CD1c-positive myeloid dendritic cell (primary cell): ENCODE measurements around the gene STT3B.
"Not testable (repeated sequence)": the region's sequence is repeated elsewhere in the genome, so short reads cannot be mapped to it uniquely, and the experiment has no call there.

Source experiments
- DNase-seq: peaks from one replicate; pipeline ENCODE4 v3.0.0-alpha.2; 2016; ENCODE audit errors: extremely low spot score

Gene STT3B

DNA sequence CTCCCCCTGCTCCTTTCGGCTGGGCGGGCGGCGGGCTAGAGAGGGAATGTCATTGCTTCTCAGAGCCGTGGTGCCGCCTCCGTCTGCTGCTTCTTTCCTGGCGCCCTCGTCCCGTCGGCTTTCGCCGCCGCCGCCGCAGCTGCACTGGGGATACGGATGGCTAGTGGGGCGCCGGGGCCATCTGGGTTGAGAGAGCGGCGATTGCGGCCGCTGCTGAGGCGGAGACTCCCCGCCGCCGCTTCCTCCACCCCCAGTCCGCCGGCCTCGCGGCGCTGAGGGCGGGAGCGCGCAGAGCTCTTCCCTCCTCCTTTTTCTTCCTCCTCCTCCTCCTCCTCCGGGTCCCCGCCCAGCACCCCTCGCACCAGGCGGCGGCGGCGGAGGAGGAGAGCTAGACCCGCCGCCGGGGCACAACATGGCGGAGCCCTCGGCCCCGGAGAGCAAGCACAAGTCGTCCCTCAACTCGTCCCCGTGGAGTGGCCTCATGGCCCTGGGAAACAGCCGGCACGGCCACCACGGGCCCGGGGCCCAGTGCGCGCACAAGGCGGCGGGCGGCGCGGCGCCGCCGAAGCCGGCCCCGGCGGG, at the start of gene STT3B:
STT3B (plus strand) TSS at position 339 of the 582 bp plus-strand sequence; CDS start at position 413, 74 bp downstream.
- DNase-seq = peak; percentile 86

DNA sequence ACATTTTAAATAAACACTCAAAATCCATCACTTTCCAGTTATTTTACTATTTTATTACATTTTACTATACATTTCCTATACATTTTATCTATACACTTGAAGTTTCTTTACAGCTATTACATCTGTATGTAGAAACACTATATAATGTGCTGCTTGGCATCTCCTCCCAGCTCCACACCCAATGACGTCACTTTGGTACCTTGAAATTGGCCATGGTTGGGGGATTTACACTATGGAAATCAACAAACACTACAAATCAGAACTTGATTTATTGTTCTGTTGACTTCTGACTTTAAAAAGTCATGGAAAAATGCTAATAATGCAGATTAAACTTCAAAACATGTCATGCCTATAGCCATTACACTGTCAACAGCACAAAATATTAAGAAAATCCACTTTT, 48.9 kb upstream of the STT3B start:
- no peak for DNase-seq

- no peak for DNase-seq
Measured at GRCh38 chr3:31485196-31485595, 47.5 kb upstream of the STT3B start.

DNA sequence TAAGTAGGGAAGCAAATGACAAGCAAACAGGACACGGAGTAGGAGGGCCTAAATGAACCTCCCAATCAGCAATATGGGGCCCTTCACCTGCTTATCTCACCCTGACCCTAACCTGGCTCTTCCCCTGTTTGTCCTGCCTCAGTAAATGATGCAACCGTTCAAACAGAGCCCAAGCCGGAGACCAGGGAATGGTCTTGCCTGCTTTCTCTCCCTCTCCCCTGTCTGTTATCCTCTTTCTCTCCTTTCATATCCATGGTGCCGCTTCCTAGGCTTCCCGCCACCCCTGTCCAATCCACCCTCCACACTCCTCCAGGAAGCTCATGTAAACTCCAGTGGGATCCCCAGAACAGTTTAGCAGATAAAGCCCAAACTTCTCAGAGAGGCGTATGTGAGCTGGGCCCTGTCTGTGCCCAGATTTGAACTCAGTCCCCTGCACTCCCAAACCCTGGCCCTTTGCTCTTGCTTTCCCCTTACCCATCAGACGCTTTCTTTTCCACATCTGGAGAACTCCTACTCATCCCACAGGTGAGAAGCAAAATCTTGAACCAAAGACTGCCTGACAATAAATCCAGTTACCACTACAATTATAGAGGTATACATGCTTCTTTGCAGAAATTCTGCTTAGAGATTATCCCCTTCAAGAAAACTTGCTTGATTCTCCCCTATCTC, 45.7 kb upstream of the STT3B start:
- no peak for DNase-seq

DNA sequence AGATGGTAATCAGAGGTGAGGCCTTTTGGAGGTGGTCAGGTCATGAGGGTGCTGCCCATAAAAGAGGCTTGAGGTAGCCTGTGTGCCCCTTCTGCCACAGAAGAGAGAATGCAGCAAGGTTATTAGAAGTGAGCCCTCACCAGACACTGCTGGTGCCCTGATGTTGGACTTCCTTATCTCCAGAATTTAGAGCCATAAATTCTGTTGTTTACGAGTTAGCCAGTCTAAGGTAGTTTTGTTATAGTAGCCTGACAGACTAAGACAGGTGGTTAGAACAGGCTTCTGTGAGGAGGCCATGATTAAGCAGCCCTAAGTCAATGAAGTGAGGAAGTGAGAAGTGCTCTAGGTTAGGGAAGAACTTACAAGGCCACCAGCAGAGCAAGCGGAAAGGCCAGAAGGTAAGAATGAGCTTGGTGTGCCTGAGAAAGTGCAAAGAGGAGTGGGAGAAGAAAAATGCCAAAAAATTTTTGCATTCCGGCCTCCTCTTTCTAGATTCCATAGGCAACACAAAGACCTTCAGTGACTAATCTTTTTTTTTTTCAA, 44.2 kb upstream of the STT3B start:
- DNase-seq = no peak

- DNase-seq = no peak
Measured at GRCh38 chr3:31490502-31490901, 42.2 kb upstream of the STT3B start.

- no peak for DNase-seq
Measured at GRCh38 chr3:31491660-31492059, 41.1 kb upstream of the STT3B start.

DNA sequence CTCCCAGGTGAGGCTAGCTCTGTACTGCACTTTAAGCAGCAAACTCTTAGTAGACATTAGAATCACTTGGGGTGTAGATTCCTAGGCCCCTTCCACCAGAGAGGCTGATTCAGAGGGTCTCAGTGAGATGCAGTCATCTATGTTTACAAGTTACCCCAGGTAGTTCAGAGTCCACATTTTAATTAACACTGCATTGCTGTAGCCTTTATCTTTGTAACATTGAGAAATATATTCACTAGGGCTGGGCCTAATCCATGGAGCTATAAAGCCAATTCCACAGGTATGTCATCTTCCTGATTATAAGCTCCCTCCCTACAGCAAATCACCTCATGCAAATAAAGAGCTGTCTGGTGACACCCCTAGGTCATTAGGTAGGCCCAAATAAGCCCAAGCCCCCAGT, 39.6 kb upstream of the STT3B start:
- no peak for DNase-seq

- DNase-seq = no peak
Measured at GRCh38 chr3:31495971-31496665, 36.6 kb upstream of the STT3B start.

- no peak for DNase-seq
Measured at GRCh38 chr3:31498791-31499190, 33.9 kb upstream of the STT3B start.

DNA sequence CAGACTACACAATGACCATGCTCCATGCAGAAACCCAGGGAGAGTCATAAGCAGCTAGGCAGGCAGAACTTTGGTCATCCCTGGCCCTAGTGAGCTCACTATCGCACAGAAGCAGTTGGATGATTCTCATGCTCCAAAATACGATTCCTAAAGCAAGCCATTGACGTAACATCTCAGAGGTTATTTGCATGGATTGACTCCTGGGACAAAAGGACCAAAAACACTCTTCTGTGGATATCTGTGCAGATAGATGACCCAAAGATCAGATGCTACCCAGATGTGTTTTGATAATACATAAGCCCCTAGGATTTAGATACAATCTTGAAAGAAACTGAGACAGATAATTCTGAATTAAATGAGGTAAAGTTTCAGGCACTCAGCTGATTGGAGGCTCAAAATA, 33.4 kb upstream of the STT3B start:
- DNase-seq = no peak

- no peak for DNase-seq
Measured at GRCh38 chr3:31502803-31503221, 29.9 kb upstream of the STT3B start.

DNA sequence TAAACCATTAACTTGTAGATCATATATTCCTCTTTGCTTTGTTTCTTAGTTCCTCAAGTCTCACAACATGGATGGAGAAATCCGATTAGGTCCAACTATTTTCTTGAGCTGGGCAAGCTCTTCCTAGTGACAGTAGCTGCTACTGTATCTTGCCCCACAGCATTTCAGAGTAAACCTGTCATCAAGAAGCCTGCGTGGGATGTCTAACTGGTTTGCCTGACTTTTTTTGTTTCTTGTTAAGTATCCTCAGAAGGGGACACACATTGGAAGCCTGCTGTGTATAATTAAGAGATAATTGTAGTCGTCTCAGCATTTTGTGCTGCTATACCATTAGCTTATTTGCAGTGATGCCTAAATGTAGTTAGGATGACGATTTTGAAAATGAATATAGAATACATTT, 29.3 kb upstream of the STT3B start:
- no peak for DNase-seq

DNA sequence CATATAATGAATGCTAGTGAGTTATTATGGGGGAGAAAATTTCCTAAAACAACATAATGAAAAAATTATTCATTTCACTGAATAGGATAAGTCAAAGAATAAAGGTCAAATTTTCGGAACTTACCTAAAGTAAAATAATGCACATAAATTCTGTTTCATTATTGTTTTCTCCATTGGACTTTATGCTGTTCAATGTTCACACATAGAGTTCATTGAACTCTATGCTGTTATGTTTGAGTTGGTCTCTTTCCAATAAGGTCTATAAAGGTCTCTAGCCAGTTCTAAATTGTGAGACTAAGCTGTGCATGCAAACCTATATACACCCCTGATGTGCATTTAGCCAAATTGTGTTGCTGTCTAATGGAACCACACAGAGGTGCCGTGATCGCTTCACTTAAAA, 28.5 kb upstream of the STT3B start:
- DNase-seq = no peak

GRCh38 chr3:31505371-31506048, 27.2 kb upstream of the STT3B start:
- no peak for DNase-seq

DNA sequence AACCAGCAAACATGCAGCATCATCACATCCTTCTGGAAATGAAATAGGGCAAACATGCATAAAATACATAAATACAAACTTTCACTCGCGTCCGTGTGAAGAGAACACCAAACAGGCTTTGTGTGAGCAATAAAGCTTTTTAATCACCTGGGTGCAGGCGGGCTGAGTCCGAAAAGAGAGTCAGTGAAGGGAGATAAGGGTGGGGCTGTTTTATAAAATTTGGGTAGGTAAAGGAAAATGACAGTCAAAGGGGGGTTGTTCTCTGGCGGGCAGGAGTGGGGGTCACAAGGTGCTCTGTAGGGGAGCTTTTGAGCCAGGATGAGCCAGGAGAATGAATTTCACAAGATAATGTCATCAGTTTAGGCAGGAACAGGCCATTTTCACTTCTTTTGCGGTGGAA, 26.2 kb upstream of the STT3B start:
- DNase-seq = not testable (repeated sequence)

DNA sequence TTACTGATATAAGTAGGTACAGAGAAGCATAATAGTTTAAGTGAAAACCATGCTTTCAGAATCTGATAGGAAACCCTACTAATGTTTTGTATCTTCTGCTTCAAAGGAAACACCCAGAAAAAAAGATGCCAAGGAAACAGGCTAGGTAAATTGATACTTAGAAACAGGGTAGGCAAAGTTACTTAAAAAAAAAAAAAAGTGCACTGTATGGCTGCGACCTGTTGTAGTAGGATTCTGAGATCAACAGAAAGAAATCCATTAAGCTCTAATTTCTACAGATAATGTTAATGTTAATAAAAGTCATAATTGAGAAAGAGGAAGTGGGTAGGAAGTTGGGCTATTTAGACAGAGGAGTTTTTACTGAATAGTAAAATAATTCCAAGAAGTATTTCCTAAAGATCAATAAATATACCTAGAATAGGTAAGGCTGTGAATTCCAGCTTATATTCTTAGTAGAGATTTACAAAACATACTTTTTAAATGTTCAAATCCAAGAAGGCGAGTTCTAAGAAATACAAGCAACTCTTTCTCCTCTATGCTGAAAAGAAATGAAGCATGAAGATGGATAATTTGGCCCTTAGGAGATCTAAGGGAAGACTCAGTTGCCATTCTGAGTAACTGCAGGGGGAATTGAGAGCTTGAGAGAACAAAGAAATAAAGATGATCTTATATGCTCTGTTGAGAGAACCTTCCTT, 24.1 kb upstream of the STT3B start:
- no peak for DNase-seq

GRCh38 chr3:31509147-31509728, 23.5 kb upstream of the STT3B start:
- DNase-seq = no peak

DNA sequence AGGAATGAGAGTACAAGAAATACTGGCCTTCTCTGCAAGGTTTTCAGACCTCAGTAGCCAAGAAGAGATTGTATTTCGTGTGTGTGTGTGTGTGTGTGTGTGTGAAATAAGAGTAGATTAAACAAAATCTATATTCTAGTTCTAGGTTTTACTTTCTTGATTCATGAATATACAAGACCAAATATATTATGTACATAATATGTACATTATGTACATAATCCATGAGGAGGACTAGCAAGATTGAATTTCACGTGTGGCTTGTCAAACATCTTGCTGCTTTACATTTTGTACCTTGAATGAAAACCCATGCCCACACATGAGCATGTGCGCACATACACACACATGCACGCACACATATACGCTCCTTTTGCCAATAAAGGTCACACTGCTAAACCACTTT, 18.2 kb upstream of the STT3B start:
- DNase-seq = no peak

DNA sequence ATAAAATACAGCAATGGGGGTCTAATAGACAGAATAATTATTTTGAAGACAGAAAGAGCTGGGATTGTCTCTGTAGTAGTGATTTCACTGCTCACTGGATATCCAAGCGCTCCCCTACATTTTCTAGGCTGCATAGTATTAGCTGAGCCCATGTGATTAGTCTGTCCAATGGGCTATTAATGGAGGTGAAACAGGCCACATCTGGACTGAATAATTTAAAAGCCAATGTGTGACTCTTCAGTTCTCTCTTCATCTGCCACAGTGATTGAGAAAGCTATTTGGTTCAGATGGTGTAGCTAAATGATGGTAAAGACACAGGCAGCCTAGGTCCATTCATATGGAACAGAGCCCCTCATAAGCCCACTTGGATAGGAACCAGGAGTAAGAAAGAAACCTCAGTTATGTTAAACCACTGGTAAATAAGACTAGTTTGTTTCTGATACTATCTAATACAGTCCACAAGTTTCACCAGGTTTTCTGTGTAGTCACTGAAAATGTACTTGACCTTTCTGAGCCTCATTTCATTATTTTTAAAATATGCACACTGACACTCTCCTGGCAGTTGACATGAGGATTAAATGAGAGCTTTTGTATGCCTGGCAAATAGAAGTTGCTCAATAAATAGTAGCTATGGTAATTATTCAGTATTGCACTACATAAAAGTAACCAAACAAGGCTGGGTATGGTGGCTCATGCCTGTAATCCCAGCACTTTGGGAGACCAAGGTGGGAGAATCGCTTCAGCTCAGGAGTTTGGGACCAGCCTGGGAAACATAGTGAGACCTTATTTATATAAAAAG, 17.0 kb upstream of the STT3B start:
- no peak for DNase-seq

DNA sequence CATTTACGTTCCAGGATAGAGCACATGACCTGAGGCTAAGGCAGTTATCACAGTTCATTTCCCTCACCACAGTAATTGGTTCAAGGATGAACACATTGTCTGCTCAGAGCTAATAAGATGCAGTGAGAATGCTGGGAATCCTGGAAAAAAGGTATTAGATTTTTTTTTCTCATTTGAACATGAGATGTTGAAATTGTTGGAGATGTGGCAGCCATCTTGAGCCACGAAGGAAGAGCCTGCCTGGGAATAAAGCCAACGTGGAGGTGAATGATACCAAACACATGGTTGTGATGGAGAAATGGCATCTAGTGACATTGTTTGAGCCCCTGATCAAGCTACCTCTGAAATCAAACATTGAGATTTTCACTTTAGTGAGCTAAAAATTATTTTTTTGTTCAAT, 16.0 kb upstream of the STT3B start:
- DNase-seq = no peak
